ENCODE data around the gene NCAM1.

DNA sequence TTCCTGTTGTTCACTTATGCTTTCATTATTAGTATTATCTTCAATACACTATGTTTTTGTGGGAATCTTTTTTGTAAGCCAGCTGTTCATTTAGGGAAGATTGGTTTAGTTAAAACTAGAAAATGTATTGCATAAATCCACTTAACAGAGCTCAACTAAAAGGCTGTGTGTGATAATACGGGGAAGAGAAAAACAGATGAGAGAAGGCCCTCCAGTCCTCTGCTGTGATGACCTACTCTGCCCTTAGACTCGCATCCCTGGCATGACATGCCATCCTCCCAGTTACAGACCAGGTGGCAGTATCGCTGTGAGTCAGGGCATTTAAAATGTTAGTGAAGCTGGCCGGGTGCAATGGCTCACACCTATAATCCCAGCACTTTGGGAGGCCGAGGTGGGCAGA, 179.8 kb downstream of the NCAM1 start:
- TF ChIP-seq, protein P1, sequence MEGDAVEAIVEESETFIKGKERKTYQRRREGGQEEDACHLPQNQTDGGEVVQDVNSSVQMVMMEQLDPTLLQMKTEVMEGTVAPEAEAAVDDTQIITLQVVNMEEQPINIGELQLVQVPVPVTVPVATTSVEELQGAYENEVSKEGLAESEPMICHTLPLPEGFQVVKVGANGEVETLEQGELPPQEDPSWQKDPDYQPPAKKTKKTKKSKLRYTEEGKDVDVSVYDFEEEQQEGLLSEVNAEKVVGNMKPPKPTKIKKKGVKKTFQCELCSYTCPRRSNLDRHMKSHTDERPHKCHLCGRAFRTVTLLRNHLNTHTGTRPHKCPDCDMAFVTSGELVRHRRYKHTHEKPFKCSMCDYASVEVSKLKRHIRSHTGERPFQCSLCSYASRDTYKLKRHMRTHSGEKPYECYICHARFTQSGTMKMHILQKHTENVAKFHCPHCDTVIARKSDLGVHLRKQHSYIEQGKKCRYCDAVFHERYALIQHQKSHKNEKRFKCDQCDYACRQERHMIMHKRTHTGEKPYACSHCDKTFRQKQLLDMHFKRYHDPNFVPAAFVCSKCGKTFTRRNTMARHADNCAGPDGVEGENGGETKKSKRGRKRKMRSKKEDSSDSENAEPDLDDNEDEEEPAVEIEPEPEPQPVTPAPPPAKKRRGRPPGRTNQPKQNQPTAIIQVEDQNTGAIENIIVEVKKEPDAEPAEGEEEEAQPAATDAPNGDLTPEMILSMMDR (IDR thresholded peaks at IDR 0.05; ENCODE audit: insufficient read depth, low read length, poor library complexity, severe bottlenecking) = no peak
- TF ChIP-seq EZH2phosphoT487 (conservative IDR thresholded peaks at IDR 0.05; ENCODE audit: low read length) = no peak

Measured in SU-DHL-6 (cell line).